LoVo (cell line): Measurements from ENCODE around the gene MRPL28.
A peak's percentile ranks its signal among the peaks of the same experiment; 100 is the strongest.
"Not testable (repeated sequence)": the region's sequence is repeated elsewhere in the genome, so short reads cannot be mapped to it uniquely, and the experiment has no call there.

ENCODE experiments used
- DNase-seq: peaks from one replicate; pipeline ENCODE4 v3.0.0-alpha.2; 2016; ENCODE audit warnings: low spot score

MRPL28 gene

DNA sequence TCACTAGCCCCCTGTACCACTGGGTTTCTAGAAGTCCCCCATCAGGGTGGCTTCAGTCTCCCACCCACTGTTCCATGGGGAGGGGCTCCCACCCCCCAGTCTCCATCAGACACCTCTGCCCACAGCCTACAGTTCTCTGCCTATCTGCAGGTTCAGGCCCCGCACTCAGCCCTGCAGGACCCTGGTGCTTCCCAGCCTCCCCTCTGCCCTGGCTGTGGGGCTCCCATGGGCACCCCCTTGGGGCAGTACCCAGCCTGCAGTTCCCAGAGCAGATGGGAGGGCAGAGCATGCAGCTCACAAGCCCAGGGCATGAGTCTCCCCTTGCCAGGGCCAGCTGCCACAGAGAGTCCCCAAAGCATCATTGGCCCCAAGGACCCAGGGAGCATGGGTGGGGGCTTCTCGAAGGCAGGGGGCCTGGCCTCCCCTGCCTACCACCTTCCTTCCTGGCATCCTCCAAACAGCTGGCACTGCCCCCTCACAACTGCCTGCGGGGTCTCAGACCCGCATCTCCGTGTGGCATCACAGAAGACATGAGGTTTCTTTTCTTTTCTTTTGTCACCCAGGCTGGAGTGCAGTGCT lies 2.8 kb upstream of the MRPL28 start:
- DNase-seq: no peak

DNA sequence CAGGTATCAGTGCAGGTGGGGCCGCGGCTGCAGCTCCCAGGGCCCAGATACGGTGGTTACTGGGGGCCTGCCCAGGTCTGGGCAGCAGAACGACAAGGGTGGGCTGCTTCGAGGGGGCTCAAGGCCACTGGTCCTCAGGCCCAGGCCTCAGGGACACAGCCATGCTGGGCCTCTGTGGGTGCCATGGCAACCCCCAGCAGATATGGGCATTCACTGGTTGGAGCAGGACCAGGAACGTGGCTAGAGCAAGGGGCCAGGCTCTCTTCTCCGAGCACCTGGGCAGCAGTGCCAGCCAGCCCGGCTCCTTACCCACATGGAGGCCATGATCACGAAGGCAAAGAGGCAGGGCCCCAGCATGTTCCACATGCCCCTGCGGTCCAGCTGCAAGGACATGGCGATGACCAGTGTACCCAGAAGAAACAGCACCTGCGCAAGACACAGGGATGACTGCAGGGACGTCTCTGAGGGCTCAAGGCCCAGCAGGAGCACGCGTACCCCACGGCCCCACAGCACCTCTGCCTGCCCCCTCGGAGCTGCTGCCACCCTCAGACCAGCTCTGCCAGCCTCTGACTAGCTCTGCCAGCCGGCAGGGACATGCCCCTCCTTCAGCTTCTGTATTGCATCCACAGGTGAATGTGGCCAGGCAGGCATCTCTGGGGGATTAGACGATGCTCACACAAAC lies 2.1 kb upstream of the MRPL28 start:
- DNase-seq: no peak

DNA sequence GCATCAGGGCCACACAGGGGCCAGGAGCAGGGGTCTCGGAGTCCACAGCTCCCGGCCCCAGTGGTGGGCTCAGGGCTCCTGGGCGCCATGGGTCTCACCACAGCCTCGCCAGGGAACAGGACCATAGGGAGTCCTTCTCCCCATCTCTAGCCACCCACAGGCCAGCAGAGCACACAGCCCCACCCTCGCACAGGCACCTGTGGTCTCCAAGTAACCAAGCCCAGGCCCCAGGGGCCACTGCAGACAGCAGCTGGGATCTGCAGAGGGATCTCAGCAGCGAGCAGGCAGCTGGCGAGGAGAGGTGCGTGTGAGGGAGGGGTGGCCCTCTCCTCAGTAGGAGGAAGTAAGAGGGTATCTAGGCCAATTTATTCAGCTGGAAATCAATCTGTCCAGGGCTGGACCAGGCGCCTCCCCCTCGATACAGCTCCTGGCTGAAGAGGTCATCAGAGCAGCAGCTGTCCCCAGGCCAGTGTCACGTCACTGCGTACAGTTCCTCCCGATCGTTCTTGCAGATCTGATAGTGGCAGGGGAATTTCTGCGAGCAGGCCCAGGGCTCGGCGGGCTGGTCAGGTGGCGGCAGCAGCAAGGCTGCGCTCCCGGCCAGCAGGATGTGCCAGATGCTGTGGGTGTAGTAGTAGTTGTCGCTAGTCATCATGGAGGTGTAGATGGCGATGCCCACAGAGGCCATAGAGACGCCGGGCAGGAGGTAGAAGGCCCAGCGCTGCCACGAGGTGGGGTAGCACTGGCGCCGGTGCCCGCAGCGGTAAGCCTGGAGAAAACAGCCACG lies 1.4 kb upstream of the MRPL28 start:
- no peak for DNase-seq

DNA sequence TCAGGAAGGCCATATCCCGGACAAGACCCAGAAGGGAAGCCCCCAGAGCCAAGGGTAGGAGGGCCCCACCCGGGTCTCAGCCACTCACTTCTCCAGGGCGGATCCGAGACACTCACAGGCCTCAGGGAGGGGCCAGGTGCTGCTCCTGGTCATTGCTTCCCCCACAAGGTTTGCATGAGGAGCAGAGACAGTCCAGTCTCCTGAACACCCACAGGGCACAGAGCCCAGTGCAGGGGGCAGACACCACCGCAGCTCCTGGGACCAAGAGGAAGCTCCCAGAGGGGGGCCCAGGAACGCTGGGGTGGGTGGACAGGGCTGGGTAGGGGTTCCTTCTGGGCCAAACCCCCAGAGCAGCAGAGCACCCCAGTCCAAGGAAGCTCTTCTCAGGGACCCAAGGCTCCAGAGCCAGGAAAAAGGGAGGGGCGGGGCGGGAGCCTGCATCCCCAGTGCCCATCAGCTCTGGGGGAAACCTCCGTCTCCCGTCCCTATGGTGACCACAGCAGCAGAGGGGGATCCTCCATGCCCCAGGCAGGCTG lies 709 bp upstream of the MRPL28 start:
- DNase-seq: no peak

DNA sequence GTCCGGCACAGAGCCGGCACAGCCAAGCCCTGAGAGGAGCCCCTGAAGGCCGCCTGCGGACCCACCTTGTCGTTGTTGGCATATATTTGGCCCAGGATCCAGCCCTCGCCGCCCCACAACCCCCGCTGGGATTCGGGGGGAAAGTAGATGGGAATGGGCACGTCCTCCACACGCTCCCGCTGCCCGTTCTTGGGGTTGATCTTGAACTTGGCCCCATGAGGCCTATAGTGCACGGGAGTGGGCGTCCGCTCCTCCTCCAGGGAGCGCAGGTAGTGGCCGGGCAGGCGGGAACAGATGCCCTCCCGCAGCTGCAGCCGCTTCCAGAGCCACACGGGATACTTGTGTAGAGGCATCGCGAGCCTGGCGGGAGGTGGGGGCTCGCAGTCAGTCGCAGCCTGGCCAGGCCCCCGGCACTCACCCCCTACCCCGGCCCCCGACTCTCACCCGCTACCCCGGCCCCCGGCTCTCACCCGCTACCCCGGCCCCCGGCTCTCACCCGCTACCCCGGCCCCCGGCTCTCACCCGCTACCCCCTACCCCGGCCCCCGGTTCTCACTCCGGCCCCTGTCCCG lies 387 bp downstream of the MRPL28 start:
- no peak for DNase-seq

DNA sequence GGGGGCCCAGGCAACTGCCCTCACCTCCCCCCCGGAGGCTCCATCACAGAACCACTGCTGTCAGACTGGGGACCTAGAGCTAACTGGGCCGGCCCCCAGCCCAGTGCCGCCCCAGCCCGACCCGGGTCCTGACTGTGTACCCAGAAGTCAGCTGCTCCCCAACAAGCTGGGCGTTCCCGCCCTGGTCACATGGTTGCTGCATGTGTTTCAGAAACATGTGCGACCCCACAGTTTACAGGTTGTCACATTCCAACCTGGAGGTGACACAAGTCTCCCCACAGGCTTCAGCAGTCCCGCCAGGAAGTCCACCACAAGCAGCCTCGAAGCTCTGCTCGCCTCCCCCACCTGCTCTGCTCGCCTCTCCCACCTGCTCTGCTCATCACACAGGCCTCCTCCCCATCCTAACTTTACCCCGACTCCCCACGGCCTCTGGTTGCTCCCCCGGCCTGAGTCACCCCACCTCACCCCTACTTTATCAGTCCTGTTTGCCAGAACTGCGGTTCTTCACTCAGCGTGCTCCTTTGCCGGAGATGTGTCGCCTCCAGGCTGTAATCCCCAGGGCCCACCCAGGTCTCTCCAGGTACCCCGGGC lies 968 bp downstream of the MRPL28 start:
- DNase-seq: no peak

DNA sequence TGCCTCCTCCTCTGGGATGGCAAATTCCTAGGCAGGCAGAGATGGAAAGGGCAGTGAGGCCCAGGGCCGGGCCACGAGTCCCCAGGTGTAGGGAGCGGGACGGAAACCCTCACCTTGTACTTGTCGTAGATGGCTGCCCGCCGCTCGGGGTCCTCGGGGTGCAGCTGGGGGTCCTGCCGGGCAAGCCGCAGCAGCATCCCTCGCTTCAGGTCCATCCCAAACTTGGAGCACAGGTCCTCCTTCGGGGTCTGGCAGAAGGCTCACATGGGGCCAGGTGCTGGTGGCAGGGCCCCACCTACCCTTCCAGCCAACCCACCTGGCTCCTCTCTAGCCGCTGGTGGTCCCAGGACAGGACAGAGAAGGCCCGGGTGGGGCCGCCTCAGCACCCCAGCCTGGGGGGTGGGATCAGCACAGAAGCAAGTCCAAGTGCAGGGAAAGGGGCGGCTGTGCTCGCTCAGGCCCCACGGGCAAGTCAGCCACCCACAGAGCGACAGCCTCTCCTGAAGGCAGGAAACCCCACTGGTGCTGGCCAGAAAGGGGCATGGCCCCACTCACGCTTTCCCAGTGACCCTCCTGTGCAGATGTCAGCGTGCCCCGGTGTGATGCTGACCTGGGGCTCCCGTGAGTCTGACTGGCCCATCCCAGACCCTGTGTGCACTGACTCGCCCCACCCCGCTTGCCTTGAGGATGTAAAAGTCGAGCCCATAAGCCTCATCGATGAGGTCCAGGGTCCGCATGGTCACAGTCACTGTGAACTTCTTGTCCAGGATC lies 1.8 kb downstream of the MRPL28 start:
- DNase-seq: no peak

DNA sequence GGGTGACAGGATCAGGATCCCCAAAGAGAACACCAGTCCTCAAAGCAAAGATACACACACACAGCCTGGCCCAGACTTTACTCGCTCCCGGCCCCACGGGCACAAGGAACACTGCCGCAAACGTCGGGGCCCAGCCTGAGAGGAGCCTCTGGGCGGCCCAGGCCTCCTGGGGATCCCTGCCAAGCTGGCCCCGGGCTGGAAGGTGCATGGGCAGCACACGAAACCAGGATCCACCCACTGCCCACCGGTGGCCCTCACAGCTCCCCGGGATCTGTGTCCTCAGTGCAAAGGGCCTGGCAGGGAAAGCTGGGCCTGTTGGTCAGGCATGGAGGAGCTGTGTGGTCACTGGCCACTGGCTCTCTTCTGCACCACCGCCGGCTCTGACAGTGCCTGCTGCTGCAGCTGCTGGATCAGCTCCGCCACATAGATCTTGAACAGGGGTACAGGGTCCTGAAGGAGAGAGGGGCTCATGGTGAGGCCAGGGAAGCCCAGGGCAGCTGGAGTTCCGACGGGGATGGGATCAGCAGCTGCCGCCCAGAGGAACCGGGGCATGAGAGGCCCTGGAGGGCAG lies 2.9 kb downstream of the MRPL28 start:
- no peak for DNase-seq

DNA sequence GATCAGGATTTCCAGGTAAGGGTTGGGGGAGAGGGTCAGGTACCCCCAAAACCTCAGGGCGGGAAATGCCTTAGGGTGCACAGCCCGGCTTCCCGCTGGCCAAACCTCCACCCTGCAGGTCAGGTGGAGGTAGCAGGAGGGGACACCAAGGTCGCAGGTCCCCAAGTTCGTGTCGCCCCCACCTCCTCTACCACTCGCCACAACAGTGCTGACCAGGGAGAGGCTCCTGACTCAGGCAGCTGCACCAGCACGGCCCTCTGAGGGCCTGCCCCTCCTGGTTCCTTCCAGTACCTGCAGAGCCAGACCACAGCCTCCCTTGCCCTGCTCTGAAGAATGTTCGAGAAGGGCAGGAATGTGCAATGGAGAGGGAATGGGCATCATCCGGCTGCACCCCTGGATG lies 3.9 kb downstream of the MRPL28 start:
- no peak for DNase-seq

DNA sequence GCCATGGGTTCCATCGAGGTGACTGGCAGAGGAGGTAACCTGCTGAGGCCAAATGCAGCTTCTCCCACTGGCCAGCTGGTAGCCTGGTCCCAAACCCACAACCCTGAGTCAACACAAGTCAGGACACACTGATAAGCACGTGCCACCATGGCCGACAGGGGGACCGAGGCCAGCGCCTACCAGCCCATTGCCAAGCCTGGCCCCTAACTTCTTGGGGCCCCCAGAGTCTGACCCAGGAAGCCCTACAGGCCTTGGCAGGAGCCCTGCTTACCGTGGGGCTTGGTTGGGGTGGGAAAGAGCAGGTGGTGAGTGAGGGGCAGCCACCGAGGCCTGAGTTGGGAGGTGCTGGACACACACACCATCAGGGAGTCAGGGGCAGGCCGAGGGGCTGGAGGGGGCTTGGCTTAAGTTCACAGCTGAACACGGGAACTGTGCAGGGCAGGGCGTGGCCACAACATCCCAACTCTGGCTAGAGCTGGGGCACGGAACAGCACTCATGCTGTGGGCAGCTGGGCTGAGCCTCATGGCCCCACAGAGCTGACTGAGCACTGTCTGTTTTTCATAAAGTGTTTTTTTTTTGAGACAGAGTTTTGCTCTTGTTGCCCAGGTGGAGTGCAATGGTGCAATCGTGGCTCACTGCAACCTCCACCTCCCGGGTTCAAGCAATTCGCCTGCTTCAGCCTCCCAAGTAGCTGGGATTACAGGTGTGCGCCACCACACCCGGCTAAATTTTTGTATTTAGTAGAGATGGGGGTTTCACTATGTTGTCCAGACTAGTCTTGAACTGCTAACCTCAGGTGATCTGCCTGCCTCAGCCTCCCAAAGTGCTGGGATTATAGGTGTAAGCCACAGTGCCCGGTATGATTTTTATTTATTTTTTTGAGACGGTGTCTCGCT lies 5.5 kb downstream of the MRPL28 start:
- no peak for DNase-seq

DNA sequence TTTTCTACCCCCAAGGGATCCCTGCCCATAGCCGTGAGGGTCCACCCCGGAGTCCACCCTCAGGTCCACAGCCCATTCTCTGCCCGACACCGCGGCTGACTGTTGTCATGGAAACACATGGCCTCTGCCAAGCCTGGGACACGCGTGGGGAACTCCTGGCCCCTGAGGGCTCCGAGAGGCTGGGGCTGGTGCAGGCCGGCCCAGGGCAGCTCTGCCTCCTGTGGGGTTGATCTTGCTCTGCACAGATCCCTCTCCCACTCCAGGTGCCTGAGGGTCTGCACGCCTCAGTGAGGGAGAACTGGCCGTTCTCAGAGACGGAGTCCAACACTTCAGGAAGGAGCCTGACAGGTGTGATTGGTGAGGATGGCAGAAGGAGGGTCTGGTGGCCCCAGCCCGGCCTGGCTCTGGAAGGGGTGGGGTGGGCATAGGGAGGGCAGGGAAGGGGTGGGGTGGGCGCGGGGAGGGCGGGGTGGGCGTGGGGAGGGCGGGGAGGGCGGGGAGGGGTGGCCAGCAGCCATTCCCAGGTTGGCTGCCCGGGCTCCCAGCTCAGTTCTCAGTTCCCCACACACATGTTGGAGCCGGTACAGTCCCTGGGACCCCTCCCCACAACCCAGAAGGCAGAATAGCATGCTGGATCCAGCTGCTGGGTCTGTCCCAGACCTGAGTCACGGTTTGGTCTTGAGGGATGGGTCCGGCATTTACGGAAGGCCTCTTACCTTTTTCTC lies 6.4 kb downstream of the MRPL28 start:
- no peak for DNase-seq

DNA sequence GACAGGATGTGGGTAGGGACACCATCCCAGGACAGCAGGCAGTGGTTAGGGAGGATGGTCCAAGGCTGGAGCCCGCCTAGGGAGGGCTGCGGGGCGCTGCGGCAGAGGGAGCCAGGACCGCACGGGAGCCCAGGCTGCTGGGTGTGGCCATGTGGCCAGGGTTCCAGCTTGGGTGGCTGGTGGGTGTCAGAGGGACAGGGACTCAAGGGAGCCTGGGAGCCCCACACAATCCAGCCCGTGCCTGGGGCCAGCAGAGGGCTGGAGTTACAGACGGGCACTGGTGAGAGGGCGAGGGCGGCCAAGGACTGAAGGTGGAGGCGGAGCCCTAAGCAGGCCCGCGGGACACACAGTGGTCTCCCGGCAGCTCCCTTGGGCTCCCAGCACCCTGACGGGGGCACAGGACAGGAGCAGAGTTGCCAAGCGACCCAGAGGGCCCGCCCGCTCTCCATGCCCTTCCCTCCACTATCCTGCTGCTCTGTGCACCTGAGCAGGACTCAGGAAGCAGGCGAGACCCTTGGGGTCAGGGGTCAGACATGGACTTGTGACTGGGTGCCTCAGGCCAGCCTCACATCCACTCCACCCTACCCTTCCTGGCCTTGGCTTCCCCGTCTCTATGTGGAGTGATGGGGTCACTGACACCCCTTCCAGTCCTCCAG lies 7.1 kb downstream of the MRPL28 start:
- DNase-seq: no peak

DNA sequence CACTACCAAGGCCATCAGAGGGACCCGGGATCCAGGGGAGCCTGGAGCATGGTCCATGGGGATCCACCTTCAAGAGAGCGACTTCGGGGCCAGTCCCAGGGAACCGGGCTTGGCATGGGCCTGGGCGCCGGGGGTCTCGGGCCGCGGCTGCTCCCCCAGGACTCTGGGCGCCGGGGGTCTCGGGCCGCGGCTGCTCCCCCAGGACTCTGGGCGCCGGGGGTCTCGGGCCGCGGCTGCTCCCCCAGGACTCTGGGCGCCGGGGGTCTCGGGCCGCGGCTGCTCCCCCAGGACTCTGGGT lies 7.7 kb downstream of the MRPL28 start:
- not testable (repeated sequence) for DNase-seq

DNA sequence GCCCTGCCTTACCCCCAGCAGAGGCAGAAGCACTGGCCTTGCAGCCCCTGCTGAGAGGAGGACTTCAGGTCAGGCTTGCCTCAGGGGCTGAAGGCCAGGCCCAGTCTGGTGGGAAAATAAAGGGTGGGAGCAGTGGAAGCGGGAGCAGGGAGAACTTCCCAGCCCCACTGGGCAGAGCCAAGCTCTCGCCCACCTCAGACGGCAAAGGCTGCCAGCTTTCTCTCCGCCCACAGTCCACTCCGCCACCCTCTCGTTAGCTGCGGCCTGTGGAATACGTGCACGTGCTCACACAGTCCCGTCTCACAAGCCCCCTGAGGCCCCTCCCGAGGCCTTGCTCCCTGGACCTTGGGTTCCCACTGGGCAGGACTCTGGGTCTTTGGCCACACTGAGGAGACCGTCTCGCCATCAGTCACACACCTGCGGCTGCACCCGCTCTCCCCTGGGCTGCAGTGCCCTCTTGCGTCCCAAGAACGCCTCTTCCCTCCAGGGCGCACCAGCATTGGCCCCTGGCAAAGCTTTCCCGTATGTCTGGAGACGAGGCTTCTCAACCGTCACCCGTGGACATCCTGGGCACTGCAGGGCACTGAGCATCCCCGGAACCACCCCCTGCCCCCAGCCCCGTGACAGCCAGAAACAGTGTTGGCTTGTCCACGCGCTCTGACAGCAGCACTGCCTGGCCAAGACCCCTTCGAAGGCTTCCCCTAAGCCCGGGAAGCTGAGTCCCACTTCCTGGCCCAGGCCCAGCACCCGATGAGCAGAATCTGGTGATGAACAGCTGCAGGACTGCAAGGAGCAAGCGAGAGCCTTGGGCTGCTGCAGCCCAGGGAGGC lies 8.3 kb downstream of the MRPL28 start:
- DNase-seq: peak; percentile 84

DNA sequence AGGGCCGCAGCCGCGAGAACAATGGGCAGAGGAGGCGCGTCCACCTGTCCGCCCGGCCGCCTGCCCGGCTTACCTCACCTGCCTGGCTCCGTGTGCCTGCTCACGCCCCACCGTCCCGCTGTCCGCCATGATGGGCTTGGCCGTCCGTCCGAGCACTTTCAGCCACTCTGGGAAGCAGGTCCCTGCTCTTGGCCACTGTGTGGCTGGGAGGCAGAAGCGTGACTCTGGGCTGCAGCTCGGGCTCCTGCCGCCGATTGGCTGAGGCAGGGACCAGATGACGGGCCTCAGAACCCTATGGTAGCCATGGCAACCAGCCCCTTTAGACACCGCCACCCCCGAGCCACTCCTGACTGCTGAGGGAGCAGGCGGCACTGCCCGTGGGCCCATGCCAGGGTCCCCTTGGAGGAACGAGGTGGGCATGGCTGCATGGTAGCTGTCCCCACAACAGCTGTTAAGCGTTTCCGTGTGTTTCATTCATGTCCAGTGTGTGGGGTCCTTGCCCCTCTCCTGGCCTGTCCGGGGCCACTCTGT lies 8.9 kb downstream of the MRPL28 start:
- DNase-seq: no peak

DNA sequence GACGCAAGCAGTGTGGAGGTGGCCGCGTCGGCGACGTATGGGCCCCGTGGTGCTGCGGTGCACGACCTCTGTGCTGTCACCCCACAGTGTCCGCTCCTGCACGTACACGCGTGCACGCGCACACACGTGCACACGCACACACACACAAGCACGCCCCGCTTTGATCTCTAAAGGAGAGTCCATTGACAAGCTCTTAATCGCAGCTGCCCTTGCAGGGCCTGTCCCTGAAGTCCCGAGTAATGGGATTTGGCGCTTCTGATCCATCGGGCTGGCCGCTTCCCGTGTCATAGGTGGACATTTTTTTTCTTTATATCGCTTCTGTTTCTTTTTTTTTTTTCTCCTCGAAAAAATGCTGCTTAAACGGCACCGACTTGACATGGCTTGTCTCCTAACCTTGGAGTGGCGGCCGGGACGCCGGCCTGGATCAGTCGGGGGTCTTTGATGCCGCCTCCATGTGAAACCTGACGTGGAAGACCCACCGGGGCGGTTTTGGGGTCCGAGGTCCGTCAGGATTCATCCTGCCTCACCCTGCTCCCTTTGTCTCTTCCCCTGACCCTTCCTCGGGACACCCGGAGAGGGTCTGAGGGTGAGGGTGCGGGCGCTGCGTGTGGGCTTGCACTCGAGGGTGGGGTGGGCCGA lies 9.5 kb downstream of the MRPL28 start:
- no peak for DNase-seq

DNA sequence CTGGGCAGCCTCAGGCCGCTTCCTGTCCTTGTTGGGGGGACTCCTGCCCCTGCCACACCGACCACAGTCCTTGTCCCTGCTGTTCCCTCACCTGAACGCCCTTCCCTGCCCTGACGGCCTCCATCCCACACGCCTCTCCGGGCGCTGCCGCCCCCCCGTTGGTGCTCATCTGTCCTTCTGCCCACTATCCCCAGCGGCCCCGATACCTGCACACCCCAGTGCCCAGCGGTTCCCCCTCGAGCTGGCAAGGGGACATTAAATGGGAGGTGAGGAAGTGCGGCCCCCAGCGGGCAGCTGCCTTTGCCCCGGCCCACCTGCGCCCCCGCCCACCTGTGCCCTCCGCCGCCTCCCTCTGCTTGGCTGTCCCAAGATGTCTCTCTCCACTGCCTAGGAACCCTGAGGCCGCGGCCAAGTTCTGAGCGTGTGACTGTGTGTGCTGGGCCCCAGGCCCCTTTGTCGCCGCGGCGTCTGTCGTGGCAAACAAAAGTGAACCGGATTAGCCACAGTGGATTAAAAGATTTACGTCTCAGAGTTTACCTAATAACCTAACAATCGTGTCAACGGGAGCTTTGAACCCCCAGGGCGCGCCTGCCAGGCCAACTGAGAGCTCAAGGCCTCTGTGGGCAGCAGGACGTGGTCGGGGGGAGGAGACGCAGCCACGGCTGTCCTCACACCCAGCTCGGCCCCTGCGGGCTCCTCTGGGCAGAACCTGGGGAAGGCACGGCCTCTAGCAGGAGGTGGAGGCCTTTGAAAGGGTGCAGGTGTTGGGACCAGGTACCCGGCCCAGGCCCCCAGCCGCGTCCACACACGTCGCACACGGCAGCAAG lies 10.3 kb downstream of the MRPL28 start:
- DNase-seq: no peak
